NCI-H69 (cell line): ENCODE measurements around the gene TOMM70.

ENCODE experiments used
- DNase-seq: peaks from one replicate; lab custom pipeline; 2025; lab: John Stamatoyannopoulos, UW

TOMM70 gene

DNA sequence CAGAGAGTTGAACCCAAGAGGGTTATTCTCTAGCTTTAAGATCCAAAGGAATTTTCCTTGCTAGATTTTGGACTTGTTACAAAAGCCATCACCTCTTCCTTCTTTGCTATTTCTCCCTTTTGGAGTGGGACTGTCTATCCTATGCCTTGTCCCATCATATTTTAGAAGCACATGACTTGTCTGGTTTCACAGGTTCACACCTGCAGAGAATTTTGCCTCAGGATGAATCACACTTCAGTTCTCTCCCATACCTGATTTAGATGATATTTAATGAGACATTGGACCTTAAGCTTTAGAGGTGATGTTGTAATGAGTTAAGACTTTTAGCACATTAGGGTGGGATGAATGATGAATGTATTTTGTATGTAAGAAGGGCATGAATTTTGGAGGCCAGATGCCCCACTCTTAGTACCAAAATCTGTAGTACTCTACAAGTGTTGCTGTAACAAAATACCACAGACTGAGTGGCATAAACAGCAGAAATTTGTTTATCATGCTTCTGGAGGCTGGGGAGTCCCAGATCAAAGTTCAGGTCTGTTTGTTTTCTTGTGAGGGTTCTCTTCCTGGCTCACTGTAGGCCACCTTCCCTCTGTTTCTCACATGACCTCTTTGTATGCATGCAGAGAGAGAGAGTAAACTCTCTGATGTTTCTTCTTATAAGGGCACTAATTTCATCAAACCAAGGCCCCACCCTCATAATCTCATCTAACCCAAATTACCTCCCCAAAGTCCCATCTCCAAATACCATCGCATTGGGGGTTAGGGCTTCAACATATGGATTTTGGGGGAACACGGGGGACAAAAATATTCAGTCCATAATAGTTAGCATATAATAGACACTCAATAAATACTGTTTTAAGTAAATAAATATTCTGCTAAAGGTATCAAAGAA lies 10.4 kb upstream of the TOMM70 start:
- DNase-seq: no peak

DNA sequence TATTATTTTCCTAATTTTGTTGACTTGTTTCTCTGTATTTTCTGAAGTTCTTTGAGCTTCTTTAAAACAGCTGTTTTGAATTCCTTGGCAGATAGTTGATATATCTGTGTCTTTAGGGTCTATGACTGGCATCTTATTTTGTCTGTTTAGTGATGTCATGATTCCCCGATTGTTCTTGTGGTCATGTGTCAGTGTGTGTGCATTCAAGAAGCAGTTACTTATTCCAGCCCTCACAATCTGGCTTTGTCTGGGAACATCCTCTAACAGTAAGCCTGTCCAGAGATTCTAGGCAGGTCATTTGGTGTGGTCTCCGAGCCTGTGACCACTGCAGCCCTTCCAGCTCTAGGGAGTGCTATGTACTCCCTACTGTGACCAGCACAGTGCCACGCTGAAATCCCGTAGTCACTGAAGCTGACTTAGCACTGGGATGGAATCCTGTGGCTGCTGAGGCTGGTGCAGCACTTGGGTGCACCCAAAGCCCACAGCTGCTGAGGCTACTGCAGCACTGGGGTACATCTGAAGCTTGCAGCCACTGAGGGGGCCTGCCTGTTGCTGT lies 7.2 kb upstream of the TOMM70 start:
- DNase-seq: no peak

DNA sequence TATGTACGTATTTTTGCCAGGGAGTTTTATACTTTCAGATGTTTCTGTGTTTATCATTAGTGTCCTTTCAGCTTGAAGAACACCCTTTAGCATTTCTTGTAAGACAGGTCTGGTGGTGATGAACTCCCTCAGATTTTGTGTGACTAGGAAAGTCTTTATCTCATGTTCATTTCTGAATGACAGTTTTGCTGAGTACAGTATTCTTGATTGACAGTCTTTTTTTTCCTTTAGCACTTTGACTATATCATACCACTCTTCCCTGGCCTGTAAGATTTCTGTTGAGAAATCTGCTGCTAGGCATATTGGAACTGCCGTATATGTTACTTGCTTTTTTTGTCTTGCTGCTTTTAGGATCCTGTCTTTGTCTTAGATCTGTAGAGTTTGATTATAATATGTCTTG lies 6.3 kb upstream of the TOMM70 start:
- DNase-seq: no peak

DNA sequence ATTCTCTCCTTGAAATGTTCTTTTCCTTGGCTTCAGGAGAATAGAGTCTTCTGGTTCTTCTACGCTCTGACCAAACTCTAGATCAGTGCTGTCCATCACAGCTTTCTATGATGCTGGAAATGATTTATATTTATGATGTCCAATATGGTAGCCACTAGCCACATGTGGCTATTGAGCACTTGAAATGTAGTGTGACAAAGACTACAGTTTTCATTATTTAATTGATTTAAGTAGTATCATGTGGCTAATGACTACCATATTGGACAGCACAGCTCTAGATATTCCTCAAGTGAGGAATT lies 3.3 kb upstream of the TOMM70 start:
- DNase-seq: no peak

DNA sequence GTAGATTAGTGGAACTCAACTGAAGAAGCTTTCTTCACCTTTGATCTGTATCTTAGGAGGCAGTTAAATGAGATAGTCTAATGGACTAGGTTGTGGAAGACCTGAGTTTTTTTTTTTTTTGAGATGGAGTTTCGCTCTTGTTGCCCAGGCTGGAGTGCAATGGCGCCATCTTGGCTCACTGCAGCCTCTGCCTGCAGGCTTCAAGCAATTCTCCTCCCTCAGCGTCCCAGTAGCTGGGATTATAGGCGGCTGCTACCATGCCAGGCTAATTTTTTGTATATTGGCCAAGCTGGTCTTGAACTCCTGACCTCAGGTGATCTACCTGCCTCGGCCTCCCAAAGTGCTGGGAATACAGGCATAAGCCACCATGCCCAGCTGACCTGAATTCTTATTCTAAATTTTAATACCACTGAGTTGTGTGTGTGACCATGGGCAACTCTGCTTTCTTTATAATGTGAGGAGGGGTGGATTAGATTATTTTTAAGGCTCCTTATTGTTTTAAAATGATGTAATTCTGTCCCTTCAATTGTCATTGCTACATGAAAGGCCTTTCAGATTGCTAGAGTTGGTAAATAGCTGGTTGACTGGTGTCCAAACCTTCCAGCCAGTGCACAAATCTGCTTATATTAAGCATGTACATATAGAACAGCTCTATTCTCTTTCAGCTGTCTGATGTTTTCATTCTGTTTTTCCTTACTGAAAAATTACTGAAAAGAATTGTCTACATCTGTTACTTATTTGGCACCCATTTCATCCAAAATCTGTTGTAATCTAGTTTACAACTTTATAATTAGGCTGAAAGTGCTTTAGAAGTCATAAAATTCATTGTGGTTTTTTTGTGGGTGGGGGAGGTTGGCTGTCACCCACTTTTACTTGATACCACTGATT lies 2.7 kb upstream of the TOMM70 start:
- DNase-seq: peak; percentile 59

DNA sequence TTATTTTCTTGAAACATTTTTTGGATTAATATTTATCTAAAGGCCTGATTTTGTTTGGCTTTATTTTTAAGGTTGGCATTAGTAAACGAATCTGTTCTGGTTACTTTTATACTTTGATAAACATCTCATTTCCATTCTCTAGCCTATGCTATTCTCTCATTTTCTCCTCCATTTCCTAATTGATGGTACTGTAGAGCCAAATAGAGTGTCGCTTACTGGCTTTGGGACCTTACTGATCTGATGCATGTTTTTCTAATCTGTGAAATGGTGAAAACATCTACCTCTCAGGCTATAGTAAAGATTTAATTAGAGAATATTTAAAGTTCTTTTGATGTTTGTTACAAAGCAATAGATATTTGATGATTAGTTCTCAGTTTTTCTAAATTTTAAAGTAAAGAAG lies 2.0 kb upstream of the TOMM70 start:
- DNase-seq: peak; percentile 32

DNA sequence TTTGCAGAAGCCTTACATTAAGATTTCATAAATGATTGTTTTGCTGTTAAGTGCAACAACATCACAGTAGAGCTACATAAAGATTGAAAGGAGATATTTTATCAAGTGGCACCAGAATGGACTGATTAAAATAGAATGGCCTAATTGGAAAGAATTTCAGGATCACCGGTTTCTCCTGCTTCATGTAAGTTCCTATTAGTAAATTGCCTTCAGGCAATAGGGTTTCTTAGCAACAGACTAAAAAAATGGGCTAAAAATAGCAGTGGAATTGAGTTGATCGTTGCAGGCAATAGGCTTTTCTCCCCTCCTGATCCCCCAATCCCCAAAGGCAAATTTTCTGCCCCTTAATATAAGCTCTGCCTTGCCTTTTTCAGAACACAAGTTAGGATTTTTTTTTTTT lies 1.4 kb upstream of the TOMM70 start:
- DNase-seq: peak; percentile 80

DNA sequence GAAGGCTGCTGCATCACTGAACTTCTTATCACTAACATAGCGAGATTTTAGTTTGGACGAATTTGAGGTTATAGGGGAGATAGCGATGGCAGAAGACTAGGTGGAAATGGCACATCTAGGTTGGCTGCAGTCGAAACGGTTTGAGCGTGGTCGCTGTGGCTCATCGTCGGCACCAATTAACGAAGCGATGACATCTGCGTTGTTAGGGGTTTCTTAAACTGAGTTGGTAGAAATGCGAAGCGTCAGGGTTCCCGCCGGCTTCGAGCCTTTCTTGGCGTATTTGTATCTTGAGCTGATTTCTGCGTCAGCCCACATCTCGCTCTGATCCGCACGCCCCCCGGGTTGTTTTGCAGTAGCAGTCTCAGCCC lies 769 bp upstream of the TOMM70 start:
- DNase-seq: peak; percentile 68

DNA sequence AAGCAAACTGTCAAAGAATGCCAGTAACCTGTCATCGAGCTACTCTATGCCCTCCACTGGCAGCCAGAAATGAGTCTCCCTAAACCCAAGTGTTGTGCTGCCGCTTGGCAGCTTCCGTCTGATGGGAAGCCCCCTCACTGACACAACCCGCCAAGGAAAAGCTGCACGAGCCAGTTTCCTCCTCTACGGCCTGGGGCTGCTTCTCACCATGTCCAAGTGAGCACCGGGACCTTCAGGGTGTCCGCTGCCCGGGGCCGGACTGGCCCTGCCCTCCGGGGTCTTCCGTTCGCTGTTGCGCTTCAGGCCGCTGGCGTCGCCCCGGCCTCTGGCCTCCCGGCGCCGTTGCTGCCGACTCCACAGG lies 490 bp downstream of the TOMM70 start:
- DNase-seq: peak; percentile 52

DNA sequence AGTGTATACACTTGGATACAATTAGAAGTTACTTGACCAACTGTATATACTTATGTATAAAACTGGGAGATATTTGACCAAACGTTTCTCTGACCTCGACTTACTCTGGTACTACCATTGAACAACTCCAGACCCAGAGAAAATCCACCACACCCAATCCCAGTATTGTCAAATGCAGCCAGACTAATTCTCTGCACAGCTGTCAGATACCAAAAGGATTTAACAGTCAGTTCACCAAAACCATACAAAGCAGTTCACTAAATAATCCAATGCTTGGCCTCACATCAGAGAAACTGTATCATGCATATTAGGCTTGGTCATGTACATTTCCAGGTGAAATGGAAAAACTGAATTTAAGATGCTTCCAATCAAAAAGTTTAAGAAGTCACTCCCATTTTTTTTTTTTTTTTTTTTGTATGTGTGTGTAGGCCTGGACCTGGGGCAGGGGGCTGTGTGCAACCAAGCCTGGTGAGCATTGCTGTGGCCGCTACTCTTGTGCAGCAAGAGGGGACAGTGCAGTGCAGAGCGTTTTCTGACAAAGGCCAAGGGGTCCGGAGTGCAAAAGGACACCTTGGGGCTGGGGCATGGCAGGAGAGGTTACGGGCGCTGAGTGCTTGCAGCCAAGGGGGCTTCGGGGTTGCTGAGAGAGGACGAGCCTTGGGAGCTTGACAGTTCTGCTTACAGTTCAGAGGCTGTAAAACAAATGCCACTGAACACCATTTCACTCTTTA lies 1.4 kb downstream of the TOMM70 start:
- DNase-seq: no peak

DNA sequence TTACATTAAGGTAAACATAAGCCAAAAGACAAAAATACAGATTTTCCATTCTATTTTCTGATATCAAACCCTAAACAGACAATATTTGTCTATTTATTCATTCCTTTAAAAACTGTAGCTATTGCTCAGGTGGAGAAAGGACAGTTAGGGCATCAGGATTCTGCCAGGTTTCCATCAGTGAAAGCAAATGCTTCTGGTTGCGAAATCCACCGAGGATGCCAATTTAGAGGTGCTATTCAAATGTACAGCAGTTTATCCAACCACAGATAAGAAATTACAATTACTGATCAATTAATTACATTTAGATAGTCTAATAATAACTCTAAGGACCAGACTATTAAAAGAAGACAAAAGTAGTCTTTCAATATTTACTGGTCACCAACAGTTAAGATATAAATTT lies 3.9 kb downstream of the TOMM70 start:
- DNase-seq: no peak

DNA sequence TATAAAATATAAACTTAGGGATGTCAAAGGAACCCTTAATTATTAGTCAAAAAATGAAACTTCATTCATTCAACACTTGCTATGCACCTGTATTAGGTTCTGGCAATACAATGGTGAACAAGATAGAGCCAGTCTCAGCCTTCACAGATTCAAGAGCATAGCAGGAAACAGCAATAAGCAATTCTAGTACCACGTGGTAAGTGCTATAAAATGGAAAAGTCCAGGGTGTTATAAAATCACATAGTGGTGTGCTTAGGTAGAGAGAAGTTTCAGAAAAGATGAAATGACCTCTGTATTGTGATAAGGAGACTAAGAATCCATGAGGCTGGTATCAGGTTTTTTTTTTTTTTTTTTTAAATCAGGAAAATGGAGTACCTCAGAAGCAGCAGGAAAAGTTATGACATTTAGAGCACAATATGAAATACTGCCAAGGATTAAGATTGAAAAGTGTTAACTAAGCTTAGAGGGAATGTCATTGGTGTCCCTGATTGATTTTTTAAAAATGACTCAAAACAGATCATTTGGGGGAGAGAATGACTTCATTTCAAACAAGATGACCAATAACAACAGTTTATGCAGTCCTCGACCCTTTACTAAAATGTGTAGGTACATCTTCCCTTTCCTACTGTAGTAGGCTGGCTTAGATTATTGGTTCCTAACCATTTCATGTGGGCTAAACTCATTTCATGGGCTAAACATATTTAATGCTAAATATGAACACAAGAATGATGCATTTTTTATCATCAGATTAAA lies 5.0 kb downstream of the TOMM70 start:
- DNase-seq: no peak

DNA sequence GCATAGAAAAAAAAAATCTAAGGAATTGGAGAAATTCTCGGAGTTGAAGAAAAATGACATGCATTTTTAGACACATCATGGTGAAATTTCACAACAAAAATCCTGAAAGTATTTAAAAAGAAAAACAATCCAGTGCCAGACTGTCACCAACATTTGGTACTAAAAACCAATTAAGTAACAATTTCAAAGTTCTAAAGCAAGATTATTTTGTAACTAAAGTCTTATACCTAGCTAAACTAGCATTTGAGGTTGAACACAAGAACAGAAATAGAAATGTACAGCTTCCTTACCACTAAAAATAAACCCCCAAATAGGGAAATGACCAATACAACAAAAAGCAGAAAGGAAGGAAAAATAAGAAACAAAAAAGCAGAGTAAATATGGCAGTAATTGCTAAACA lies 11.9 kb downstream of the TOMM70 start:
- no peak for DNase-seq

DNA sequence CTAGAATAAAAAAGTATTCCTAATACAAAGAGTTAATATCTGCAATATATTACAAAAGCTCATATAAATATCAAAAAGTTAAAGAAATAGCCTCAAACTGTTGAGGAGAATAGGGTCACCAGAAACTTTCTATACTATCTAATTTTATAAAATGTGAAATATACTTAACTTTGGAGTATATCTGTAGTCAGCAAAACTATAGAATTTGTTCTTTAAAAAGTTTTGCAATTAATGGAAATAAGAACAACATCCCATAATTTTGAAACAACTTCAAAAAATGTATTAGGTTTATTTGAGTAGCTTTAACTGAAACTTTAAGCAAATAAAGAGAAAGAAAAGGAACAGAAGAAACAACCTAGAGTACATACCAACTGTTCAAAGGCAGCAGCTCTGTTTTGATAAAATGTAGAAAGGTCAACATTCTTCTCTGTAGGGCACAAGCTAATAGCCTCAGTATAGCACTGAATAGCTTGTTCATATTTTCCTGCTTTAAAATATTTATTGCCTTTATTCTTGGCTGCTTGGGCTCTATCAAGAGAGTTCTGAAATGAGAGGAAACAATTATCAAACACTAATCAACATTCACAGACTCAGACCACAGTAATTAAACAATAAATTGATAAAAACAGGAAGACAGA lies 14.3 kb downstream of the TOMM70 start:
- no peak for DNase-seq

DNA sequence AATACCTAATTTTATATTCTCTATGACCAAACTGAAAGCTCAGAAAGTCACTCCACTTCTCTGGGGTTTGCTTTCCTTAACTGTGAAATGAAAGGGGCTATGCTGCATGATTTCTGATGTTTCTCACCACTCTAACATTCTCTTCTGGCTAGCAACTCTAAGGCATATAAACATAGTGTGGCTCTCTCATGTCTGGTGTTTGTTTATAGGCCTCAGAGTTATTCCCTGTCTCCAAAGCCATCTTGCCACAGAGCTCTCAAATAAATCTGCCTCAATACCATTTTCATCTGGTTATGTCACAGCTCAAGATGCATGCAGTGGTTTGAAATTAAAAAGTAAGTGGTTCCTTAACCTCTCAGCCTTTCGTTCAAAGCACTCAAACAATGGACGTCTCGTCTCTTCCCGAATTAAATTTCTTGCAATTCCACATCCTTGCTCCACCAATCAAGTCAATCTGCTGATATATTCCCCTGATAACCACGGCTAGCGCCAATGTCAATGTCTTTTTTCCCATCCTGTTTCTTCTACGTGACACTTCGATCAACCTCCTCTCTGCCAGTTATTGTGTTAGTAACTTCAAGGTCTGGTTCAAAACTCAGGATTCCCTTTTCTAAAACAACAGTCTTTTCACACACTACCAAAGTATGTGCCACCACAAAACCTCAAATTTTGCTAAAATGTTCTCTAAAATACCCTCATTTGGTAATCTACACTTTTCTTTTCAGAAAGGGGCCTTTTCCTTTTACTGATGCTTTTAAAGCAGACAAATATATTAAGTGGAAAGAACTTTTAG lies 16.0 kb downstream of the TOMM70 start:
- no peak for DNase-seq

DNA sequence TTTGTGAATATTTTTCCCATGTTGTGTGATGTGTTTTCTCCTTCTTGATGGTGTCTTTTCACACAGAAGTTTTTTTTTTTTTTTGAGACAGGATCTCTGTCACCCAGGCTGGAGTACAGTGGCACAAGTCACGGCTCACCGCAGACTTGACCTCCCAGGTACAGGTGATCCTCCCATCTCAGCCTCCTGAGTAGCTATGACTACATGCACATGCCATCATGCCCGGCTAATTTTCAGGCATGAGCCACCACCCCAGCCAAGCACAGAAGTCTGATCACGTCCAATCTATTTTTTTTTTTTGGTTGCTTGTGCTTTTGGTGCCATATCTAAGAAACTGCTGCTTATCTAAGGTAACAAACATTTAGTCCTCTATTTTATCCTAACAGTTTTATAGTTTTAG lies 24.6 kb downstream of the TOMM70 start:
- DNase-seq: no peak

DNA sequence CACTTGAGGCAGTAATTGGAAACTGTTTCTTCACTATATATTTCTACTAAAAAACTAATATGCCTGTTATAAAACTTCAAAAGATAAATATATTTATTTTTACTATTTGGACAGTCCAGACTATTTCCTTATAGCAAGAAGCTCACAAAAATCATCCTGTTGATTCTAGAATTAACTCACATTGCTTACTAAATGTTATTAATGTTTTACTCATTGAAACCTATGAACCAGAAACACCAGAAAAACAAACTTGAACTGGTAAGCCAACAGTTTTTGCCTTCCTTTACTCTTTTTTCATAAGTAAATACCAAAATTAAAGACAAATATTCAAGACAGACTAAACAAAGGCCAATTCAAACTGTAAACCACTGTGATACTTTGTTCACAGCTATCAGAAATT lies 26.4 kb downstream of the TOMM70 start:
- no peak for DNase-seq

DNA sequence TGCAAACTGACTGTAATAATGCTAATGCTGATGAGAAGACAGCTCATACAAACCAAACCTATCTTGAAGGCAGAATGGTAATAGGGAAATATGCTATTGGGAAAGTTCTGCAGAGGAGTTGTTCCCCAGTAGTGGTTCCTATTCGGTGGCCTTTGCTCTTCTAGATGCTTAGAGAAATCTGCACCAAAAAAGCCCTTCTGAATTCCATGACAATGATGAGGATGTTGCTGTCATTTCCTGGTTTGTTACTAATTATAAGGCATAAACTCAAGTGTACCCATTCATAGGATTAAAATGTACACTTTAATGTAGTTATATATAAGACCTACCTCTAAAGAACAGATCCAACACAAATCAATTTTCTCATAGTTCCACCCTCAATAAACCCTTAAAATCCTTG lies 30.1 kb downstream of the TOMM70 start:
- DNase-seq: no peak

DNA sequence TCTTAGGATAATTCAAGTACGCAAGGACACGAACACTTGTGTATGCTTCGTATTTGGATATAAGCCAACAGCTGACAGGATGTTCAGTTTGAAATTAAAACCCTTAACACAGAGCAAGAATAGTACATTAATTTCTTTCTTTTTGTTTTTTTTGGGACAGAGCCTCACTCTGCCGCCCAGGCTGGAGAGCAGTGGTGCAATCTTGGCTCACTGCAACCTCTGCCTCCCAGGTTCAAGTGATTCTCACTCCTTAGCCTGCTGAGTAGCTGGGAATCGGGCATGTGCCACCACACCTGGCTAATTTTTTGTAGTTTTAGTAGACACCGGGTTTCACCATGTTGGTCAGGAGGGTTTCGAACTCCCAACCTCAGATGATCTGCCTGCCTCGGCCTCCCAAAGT lies 32.4 kb downstream of the TOMM70 start:
- DNase-seq: no peak

DNA sequence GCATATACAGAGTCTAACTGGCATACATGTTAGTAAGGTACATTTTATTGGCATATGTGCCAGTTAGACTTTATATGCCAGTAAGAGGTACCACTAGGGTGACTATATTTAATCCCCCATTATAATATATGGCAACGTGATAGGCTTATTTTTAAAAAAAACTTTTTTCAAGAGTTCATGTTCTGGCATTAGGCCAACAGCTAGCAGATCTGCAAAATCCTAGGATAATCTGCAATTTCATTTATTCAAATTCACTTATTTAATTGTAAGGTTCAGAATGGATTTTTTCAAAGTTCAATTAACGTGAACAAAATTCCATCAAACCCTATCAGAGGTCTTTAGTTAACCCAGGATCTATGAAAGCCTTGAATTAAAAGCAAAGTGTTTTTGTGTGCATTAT lies 34.5 kb downstream of the TOMM70 start:
- DNase-seq: no peak

DNA sequence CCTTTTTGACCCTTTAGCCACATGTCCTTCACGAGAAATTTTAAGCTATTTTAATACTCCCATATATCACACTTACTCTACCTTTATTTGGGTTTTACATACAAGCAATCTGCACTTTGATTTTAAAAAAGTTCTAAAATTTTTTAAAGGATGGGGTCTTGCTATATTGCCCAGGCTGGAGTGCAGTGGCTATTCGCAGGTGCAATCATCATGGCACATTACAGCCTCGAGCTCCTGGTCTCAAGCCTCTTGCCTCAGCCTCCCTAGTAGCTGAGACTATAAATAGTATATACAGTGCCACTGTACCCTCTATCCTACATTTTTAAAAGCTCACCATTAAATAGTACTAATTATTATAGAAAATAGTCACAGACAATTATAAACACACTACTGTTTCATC lies 36.5 kb downstream of the TOMM70 start:
- DNase-seq: no peak
